A549 (cell line): ENCODE measurements around the gene COL28A1. TPM values are rescaled to one million over a fixed set of nuclear protein-coding genes. Genes with fewer than 3 reads are reported as not detected.

Experiments used
- ATAC-seq, 2 experiments: fragments of 200-7000 bp in 1 of 2; fragments of >200 bp in 1 of 2; cut with Nextera tagmentation in 1 of 2; cut with Tn5 transposase in 1 of 2; 3 replicates each; pipeline versions ENCODE4 v1.8.0 to v1.9.1; 2018 to 2020; ENCODE audit warnings: mild to moderate bottlenecking in 1 of 2, moderate library complexity in 1 of 2
- CTCF ChIA-PET: fragments of 300-600 bp; sonication (Branson Sonifier 250); formaldehyde crosslinking; extraction: SDS; loops from one replicate; lab custom pipeline; 2021; ENCODE audit warnings: antibody characterized with exemption, inconsistent platforms; lab: Yijun Ruan, JAX
- POLR2A ChIA-PET: fragments of 350-600 bp; formaldehyde crosslinking; extraction: SDS; loops from one replicate; lab custom pipeline; 2021; ENCODE audit warnings: antibody characterized with exemption, inconsistent platforms; lab: Yijun Ruan, JAX
- DNase-seq, 2 experiments: peaks; one replicate each; pipeline versions ENCODE4 v3.0.0 to v3.0.0-alpha.2; 2011 to 2016; ENCODE audit warnings: low read depth in 1 of 2, low spot score in 1 of 2
- FAIRE-seq: peaks from 2 replicates; lab custom pipeline; 2011; peaks lifted over from hg19 to GRCh38; lab: Jason Lieb, UNC
- H3K27ac ChIP-seq, 2 experiments: fragments of >200 bp; sonication (Bioruptor Twin); formaldehyde crosslinking; 3 replicates each; pipeline ENCODE4 v1.5.1; 2016 to 2017
- H3K4me1 ChIP-seq: fragments of >200 bp; sonication (Bioruptor Twin); formaldehyde crosslinking; 3 replicates; pipeline ENCODE4 v1.6.1; 2016
- H3K4me2 ChIP-seq: fragments of >200 bp; sonication (Bioruptor Twin); formaldehyde crosslinking; 3 replicates; pipeline ENCODE4 v1.6.1; 2016
- H3K4me3 ChIP-seq: fragments of >200 bp; sonication (Bioruptor Twin); formaldehyde crosslinking; 3 replicates; pipeline ENCODE4 v1.5.1; 2016
- H3K9me3 ChIP-seq: fragments of >200 bp; sonication (Bioruptor Twin); formaldehyde crosslinking; 3 replicates; pipeline ENCODE4 v1.6.1; 2016
- BCL3 ChIP-seq: fragments of >200 bp; sonication (Bioruptor Twin); formaldehyde crosslinking; IDR thresholded peaks from 3 replicates; pipeline ENCODE4 v1.6.1; 2016
- CBX2 ChIP-seq: fragments of 200-600 bp; sonication (generic); IDR thresholded peaks from 2 replicates; pipeline ENCODE4 v1.6.1; 2016; ENCODE audit warnings: low read depth, mild to moderate bottlenecking, borderline replicate concordance
- CBX8 ChIP-seq: fragments of 200-600 bp; sonication (generic); IDR thresholded peaks from 2 replicates; pipeline ENCODE4 v1.6.1; 2016
- CHD2 ChIP-seq: fragments of 150-350 bp; IDR thresholded peaks from 2 replicates; pipeline ENCODE4 v1.6.1; 2014; ENCODE audit warnings: low read length; ENCODE audit not compliant: partially characterized antibody
- CHD4 ChIP-seq: fragments of 200-600 bp; sonication (generic); IDR thresholded peaks from 2 replicates; pipeline ENCODE4 v1.6.1; 2016; ENCODE audit warnings: antibody characterized with exemption, mild to moderate bottlenecking, borderline replicate concordance
- EHF ChIP-seq: fragments of 250-450 bp; sonication (Bioruptor Pico); IDR thresholded peaks from 2 replicates; pipeline ENCODE4 v1.5.0; 2020; ENCODE audit warnings: mild to moderate bottlenecking
- EHMT2 ChIP-seq: fragments of 200-600 bp; sonication (generic); IDR thresholded peaks from 2 replicates; pipeline ENCODE4 v1.6.1; 2016; ENCODE audit warnings: antibody characterized with exemption, low read depth, mild to moderate bottlenecking, moderate library complexity
- FOXS1 ChIP-seq: fragments of 250-450 bp; sonication (Bioruptor Pico); IDR thresholded peaks from 2 replicates; pipeline ENCODE4 v1.5.0; 2020; ENCODE audit warnings: mild to moderate bottlenecking, moderate library complexity
- HES2 ChIP-seq: fragments of >200 bp; sonication (Bioruptor Twin); formaldehyde crosslinking; IDR thresholded peaks from 2 replicates; pipeline ENCODE4 v1.6.1; 2016
- HOXB13 ChIP-seq: fragments of 250-450 bp; sonication (Bioruptor Pico); IDR thresholded peaks from 2 replicates; pipeline ENCODE4 v1.5.0; 2020; ENCODE audit warnings: low read depth, mild to moderate bottlenecking, moderate library complexity
- HOXB5 ChIP-seq: fragments of 250-450 bp; sonication (Bioruptor Pico); IDR thresholded peaks from 2 replicates; pipeline ENCODE4 v1.5.0; 2020; ENCODE audit warnings: mild to moderate bottlenecking, moderate library complexity
- JUN ChIP-seq, 2 experiments: fragments of >200 bp; sonication (Bioruptor Twin); formaldehyde crosslinking; IDR thresholded peaks; 2 replicates in 1 of 2; 3 replicates in 1 of 2; pipeline ENCODE4 v1.6.1; 2016 to 2017
- KDM1A ChIP-seq: fragments of 200-600 bp; sonication (generic); IDR thresholded peaks from 2 replicates; pipeline ENCODE4 v1.6.1; 2016; ENCODE audit warnings: low read depth, mild to moderate bottlenecking
- MAFK ChIP-seq: fragments of 450-650 bp; IDR thresholded peaks from 2 replicates; pipeline ENCODE4 v1.6.1; 2014; ENCODE audit not compliant: partially characterized antibody
- POLR2A ChIP-seq: IDR thresholded peaks from 2 replicates; pipeline ENCODE4 v1.6.1; 2012; ENCODE audit warnings: mild to moderate bottlenecking, low read length
- RFX5 ChIP-seq: fragments of 450-650 bp; IDR thresholded peaks from 2 replicates; pipeline ENCODE4 v1.7.1; 2014; ENCODE audit warnings: antibody characterized with exemption, mild to moderate bottlenecking, moderate library complexity
- TFCP2L1 ChIP-seq: fragments of 250-450 bp; sonication (Bioruptor Pico); IDR thresholded peaks from 2 replicates; pipeline ENCODE4 v1.5.0; 2021; ENCODE audit warnings: mild to moderate bottlenecking
- USF2 ChIP-seq: fragments of 450-650 bp; IDR thresholded peaks from 2 replicates; pipeline ENCODE4 v1.6.1; 2014; ENCODE audit warnings: antibody characterized with exemption
- ZNF302 ChIP-seq: fragments of 250-450 bp; sonication (Bioruptor Pico); IDR thresholded peaks from 2 replicates; pipeline ENCODE4 v1.9.0; 2021; ENCODE audit warnings: inconsistent platforms, mild to moderate bottlenecking, moderate library complexity
- WGBS: methylation state at CpG from one replicate; pipeline ENCODE4 v1.1.6; 2017; ENCODE audit errors: missing lambda C conversion rate; 5-methylcytosine and 5-hydroxymethylcytosine counted together
- polyA plus RNA-seq, 4 experiments: library from polyadenylated mRNA; depleted of rRNA in 3 of 4; stranded (reverse); fragments of >200 nt; fragmentation: RNase III in 1 of 4; extraction: RNeasy Plus Mini Kit Qiagen cat#74134 plus additional on column Dnase treatment in 1 of 4; gene quantifications; 2 replicates in 3 of 4; 3 replicates in 1 of 4; pipeline ENCODE4 v1.2.3, GENCODE V29; 2011 to 2017
- TF ChIP-seq, protein P1 (sequence below): fragments of 150-350 bp; IDR thresholded peaks from 2 replicates; pipeline ENCODE4 v1.6.1; 2014; ENCODE audit warnings: low read depth, mild to moderate bottlenecking, low read length
- TF ChIP-seq, protein P2 (sequence below): IDR thresholded peaks from 2 replicates; pipeline ENCODE4 v1.6.1; 2012
- TF ChIP-seq, protein P3 (sequence below): fragments of 250-450 bp; sonication (Bioruptor Pico); IDR thresholded peaks from 2 replicates; pipeline ENCODE4 v1.5.0; 2020; ENCODE audit warnings: low read depth, mild to moderate bottlenecking, moderate library complexity
- TF ChIP-seq, protein P4 (sequence below): IDR thresholded peaks from 2 replicates; pipeline ENCODE4 v1.6.1; 2012

COL28A1 gene
- polyA plus RNA-seq, 2 of the 4 experiments (the other 2 are of a cell fraction), result 0.08 to 0.17 TPM

GRCh38 chr7:7335215-7335614, 200.5 kb downstream of the COL28A1 start (continued):
- TF ChIP-seq, protein P1, sequence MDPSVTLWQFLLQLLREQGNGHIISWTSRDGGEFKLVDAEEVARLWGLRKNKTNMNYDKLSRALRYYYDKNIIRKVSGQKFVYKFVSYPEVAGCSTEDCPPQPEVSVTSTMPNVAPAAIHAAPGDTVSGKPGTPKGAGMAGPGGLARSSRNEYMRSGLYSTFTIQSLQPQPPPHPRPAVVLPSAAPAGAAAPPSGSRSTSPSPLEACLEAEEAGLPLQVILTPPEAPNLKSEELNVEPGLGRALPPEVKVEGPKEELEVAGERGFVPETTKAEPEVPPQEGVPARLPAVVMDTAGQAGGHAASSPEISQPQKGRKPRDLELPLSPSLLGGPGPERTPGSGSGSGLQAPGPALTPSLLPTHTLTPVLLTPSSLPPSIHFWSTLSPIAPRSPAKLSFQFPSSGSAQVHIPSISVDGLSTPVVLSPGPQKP, result no peak
- TF ChIP-seq MAFK (no peak), POLR2A (no peak)
- TF ChIP-seq, protein P2, sequence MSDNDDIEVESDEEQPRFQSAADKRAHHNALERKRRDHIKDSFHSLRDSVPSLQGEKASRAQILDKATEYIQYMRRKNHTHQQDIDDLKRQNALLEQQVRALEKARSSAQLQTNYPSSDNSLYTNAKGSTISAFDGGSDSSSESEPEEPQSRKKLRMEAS, result no peak

- ChIA-PET POLR2A (no interaction called here), CTCF (no interaction called here)
- no peaks in the 10 kb centered on the region for H3K4me1 ChIP-seq
- no peaks in the 10 kb centered on the region for H3K9me3 ChIP-seq
- ATAC-seq, result no peak
- no peak overlapping the region for H3K4me2 ChIP-seq
- no peak for FAIRE-seq
- no peak overlapping the region for H3K4me3 ChIP-seq
- 29% methylated on average over 3 of the region's 3 CpGs for WGBS
- DNase-seq, result no peak
- TF ChIP-seq HOXB5 (no peak), EHMT2 (no peak), CHD2 (no peak), TFCP2L1 (CRISPR knock-in tag) (no peak), CBX2 (no peak), JUN (IDR thresholded peaks at IDR 0.05) (no peak), USF2 (no peak), ZNF302 (CRISPR knock-in tag) (no peak), FOXS1 (CRISPR knock-in tag) (no peak)
- H3K27ac ChIP-seq, result no peak overlapping the region
Observed at GRCh38 chr7:7333610-7334009, 202.1 kb downstream of the COL28A1 start.

DNA sequence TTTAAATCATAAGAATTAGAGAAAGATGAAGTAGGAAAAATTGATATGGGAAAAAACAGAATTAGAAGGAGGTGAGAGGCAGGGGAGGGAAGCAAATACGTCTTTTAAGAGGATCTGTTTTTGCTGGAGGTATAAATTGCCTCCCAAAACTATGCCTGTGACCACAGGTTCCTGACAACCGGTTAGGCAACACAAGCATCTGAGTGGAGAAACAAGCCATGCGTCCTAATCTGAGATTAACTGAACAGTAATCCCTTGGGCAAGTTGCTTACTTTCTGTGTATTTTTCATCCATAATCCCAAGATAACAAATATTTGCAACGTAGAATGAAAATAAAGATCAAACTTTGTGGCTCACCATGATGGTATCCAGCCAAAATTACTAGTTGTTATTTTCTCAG, 204.2 kb downstream of the COL28A1 start:
- DNase-seq (no peak), FAIRE-seq (no peak), ATAC-seq (no peak)
- CTCF ChIA-PET, result no interaction called here
- 41% methylated on average over 4 of the region's 4 CpGs for WGBS
- H3K4me1 ChIP-seq, result no peaks in the 10 kb centered on the region
- H3K4me2 ChIP-seq, result no peak overlapping the region
- H3K4me3 ChIP-seq, result no peak overlapping the region
- no peak overlapping the region for H3K27ac ChIP-seq
- POLR2A ChIA-PET, result no interaction called here
- H3K9me3 ChIP-seq, result no peaks in the 10 kb centered on the region
- TF ChIP-seq, protein P3, sequence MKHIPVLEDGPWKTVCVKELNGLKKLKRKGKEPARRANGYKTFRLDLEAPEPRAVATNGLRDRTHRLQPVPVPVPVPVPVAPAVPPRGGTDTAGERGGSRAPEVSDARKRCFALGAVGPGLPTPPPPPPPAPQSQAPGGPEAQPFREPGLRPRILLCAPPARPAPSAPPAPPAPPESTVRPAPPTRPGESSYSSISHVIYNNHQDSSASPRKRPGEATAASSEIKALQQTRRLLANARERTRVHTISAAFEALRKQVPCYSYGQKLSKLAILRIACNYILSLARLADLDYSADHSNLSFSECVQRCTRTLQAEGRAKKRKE (CRISPR knock-in tag), result no peak
- no peak for TF ChIP-seq HOXB13
- TF ChIP-seq HES2, result no peak
- no peak for TF ChIP-seq ZNF302 (CRISPR knock-in tag)
- TF ChIP-seq MAFK, result no peak
- TF ChIP-seq, protein P1, result no peak
- TF ChIP-seq KDM1A, result no peak
- no peak for TF ChIP-seq EHF (CRISPR knock-in tag)
- TF ChIP-seq RFX5, result no peak
- no peak for TF ChIP-seq CBX8
- no peak for TF ChIP-seq BCL3
- no peak for TF ChIP-seq CHD4
- TF ChIP-seq, protein P4, sequence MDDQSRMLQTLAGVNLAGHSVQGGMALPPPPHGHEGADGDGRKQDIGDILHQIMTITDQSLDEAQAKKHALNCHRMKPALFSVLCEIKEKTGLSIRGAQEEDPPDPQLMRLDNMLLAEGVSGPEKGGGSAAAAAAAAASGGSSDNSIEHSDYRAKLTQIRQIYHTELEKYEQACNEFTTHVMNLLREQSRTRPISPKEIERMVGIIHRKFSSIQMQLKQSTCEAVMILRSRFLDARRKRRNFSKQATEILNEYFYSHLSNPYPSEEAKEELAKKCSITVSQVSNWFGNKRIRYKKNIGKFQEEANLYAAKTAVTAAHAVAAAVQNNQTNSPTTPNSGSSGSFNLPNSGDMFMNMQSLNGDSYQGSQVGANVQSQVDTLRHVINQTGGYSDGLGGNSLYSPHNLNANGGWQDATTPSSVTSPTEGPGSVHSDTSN, result no peak
